ENCODE measurements around the gene CRYBG1.

The CRYBG1 gene

DNA sequence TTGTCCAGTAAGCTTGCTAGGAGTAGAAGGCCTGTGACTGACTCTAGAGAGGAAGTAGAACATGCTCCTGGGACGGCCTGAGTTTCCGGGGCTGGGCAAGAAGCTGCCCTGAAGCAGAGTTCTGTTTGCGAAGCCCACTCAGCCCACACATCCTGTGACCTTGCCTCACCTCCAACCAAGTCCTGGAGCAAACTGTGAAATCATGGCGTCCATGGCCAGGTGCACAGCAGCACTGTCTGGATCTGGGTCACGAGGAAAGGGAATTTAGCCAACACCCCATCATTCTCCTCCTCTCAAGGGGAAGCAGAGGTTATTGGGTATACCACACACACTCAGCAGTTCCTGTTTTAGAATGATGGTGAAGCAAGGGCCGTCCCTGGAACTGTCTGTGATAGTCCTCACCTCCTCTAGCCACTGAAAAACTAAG is 87.5 kb downstream of the CRYBG1 start:
- Mint-ChIP-seq H3K27me3 (peaks cover 3% of the 10 kb centered on the region), H3K9me3 (no peaks in the 10 kb centered on the region), H3K4me3 (no peak overlapping the region), H3K36me3 (ENCODE audit: low read depth) (no peaks in the 10 kb centered on the region), H3K4me1 (ENCODE audit: low read depth) (peaks cover 36% of the 10 kb centered on the region), H3K27ac (peak overlapping the region; percentile 93)
- intact Hi-C loops (cut with micrococcal nuclease), result loop anchor here (2.0 to 10.0 kb wide), 4 partner anchors 65 to 667 kb away; partner anchors contain the start of gene BEND3

DNA sequence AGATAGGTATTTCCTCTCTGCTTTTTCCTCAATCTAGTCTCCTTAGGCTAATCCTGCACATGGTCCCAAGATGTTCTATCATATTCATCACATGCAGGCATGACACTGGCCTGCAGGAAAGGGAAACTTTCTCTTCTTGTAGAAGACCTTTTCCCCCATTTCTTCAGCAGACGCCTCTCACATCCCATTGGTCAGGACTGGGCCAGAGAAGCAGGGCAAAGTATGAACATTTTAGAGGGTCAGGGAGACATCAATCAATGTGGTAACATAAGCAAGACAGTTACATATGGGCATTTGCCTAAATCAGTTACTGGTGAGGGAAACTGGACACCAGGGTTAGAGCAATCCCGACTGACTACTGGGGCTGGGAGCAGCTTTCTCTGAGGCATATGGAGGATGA is 90.1 kb downstream of the CRYBG1 start:
- intact Hi-C loops (cut with micrococcal nuclease), result no loop called here
- Mint-ChIP-seq H3K27me3 (no peaks in the 10 kb centered on the region), H3K9me3 (no peaks in the 10 kb centered on the region), H3K27ac (peak overlapping the region; percentile 64), H3K4me1 (ENCODE audit: low read depth) (peaks cover 44% of the 10 kb centered on the region), H3K4me3 (no peak overlapping the region), H3K36me3 (ENCODE audit: low read depth) (no peaks in the 10 kb centered on the region)

DNA sequence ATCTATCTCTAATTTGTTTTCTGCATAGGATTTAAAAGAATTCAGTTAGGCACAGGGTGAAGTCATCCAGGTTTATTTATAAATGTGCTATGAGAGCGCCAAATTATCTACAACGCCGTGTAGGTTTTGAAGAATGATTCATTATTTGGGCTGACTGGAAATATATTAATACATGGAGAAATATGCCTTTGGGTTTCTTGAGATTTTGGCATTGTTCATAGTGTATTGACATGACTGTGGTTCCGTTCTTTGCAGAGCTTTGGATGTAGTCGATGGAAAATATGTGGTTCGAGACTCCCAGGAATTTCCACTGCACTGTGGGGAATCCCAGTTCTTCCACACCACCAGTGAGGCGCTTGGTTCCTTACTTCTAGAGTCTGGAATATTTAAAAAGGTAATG is 90.9 kb downstream of the CRYBG1 start:
- Mint-ChIP-seq H3K27me3 (no peaks in the 10 kb centered on the region), H3K9me3 (no peaks in the 10 kb centered on the region), H3K36me3 (ENCODE audit: low read depth) (no peaks in the 10 kb centered on the region), H3K4me1 (ENCODE audit: low read depth) (peaks cover 48% of the 10 kb centered on the region), H3K4me3 (no peak overlapping the region), H3K27ac (peak overlapping the region; percentile 64)
- intact Hi-C loops (cut with micrococcal nuclease), result no loop called here

DNA sequence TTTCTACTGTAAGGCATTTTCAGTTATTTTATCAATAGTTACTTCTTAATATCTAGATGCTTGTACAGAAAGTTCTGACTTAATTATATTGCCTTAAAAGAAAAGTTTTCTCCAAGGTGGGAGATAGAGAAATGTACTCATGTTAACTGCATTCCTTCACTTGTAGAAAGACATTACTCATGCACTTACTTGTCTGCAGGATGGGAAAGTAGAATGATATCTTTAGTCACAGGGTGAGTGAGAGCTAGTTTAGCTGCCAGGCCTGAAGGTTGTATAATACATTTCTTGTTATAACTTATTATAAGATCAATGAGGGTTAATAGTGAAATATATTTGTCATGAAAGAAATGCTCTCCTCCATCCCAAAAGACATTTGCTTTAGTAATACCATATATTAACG is 92.1 kb downstream of the CRYBG1 start:
- Mint-ChIP-seq H3K27me3 (no peaks in the 10 kb centered on the region), H3K36me3 (ENCODE audit: low read depth) (no peaks in the 10 kb centered on the region), H3K9me3 (no peaks in the 10 kb centered on the region), H3K4me3 (no peak overlapping the region), H3K27ac (no peak overlapping the region), H3K4me1 (ENCODE audit: low read depth) (peaks cover 50% of the 10 kb centered on the region)
- intact Hi-C loops (cut with micrococcal nuclease), result no loop called here

DNA sequence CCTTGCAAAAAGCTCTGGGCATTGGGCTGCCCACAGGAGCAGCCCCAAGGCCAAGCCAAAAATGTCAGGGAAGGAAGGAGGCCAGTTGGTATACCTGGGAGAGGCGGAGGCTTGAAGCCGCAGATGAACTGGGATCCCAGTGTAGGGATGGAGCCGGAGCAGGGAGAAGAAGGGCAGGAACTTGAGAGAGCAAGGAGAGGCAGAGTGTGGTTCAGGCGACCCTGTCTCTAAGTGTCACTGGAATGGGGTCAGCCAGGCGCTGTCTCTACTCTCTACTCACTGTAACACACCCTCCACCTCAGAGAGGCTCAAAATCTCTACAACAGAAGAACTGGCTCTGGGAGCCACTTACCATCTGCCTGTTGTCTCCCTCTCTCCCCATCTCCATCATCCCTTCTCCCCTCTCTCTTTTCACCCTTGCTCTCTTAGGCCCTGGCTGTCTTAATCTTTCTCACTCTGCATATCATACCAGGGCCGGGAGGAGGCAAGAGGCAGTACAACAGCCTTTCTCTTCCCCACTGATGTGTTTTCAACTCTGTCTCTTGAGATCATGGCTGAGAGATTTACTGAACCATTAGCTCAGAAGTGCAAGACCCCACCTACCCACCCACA is 93.3 kb downstream of the CRYBG1 start:
- no peaks in the 10 kb centered on the region for H3K9me3 Mint-ChIP-seq
- no peak overlapping the region for H3K4me3 Mint-ChIP-seq
- intact Hi-C loops (cut with micrococcal nuclease), result no loop called here
- H3K4me1 Mint-ChIP-seq (ENCODE audit: low read depth), result peaks cover 39% of the 10 kb centered on the region
- no peaks in the 10 kb centered on the region for H3K27me3 Mint-ChIP-seq
- no peaks in the 10 kb centered on the region for H3K36me3 Mint-ChIP-seq (ENCODE audit: low read depth)
- H3K27ac Mint-ChIP-seq, result peak overlapping the region; percentile 68

DNA sequence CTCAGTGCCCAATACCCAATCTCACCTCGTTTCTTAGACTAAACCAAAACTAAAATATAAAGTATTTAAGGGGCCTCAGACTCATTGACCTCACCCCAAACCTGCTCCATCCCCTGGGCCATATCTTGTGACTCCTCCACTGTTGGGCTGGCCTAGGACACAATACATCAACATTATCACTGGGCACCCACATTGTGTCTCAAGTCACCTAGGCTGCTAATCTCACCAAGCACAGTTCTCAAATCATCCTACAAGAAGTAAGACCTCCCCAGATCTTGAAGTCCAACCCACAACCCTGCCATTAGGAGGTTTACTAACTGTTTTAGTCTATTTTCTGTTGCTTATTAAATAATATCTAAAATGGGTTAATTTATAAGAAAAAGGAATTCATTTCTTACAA is 96.2 kb downstream of the CRYBG1 start:
- Mint-ChIP-seq H3K36me3 (ENCODE audit: low read depth) (no peaks in the 10 kb centered on the region), H3K9me3 (no peaks in the 10 kb centered on the region), H3K27ac (no peak overlapping the region), H3K4me1 (ENCODE audit: low read depth) (peaks cover 22% of the 10 kb centered on the region), H3K27me3 (no peaks in the 10 kb centered on the region), H3K4me3 (no peak overlapping the region)
- intact Hi-C loops (cut with micrococcal nuclease), result no loop called here

DNA sequence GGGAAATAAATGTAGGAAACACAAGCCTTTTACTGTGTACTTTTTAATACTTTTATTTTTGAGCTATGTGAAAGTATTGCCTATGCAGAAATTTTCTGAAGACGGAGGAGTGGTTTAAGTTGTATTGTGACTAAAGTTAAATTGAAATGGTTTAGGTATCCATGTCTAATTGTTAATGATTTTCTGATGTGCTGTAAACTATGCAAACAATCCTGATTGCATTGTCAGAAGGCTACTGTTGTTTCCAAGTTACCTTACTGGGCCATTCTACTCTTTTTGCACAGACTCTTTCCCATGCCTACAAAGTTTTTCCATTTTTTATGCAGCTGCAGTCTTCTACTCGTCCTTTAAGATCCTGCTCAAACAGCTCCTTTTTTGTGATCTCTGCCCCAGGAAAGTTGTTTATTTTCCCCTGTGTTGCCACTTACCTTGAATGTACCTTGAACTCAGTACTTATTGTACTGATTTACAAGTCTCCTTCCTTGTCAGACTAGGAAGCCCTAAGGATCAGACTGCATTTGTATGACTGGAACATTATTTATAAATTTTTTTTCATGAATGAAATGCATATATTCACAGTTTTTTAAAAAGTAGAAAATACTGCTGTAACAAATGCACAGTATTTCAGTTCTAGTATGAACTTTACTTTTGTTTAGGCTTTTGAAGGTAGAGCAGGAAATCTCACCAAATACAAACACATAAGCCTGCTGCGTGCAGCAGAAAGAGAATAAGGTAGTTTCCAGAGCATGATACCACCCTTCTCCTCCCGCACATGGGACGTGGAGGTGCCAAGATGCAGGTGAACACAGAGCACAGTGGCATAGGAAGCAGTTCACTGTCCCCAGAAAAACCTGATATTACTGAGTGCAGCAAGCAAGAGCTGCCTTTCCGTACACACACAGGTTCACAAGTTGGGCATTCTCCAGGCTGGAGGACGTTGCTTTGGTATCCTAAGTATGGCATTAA is 97.8 kb downstream of the CRYBG1 start:
- Mint-ChIP-seq H3K36me3 (ENCODE audit: low read depth) (no peaks in the 10 kb centered on the region), H3K27ac (no peak overlapping the region), H3K9me3 (no peaks in the 10 kb centered on the region), H3K27me3 (no peaks in the 10 kb centered on the region), H3K4me3 (no peak overlapping the region), H3K4me1 (ENCODE audit: low read depth) (peaks cover 22% of the 10 kb centered on the region)
- intact Hi-C loops (cut with micrococcal nuclease), result no loop called here

DNA sequence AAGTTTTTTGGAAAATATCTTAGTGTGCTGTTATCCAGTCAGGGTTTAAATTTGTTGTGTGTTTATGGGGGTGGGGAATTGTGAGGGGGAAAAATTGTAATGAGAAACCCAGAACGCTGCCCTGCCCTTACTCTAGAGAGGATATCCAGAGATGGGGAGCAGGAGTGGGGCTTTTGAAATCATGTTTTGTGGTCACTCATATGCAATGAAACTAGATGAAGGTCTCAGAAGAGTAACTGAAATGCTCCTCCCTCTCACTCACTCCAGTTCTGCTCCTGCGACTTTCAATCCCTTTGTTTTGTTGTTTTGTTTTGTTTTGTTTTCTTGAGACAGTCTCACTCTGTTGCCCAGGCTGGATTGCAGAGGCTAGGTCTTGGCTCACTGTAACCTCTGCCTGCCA is 100.0 kb downstream of the CRYBG1 start:
- peaks cover 20% of the 10 kb centered on the region for H3K4me1 Mint-ChIP-seq (ENCODE audit: low read depth)
- H3K9me3 Mint-ChIP-seq, result no peaks in the 10 kb centered on the region
- no peak overlapping the region for H3K4me3 Mint-ChIP-seq
- no peak overlapping the region for H3K27ac Mint-ChIP-seq
- H3K27me3 Mint-ChIP-seq, result no peaks in the 10 kb centered on the region
- intact Hi-C loops (cut with micrococcal nuclease), result no loop called here
- no peaks in the 10 kb centered on the region for H3K36me3 Mint-ChIP-seq (ENCODE audit: low read depth)

DNA sequence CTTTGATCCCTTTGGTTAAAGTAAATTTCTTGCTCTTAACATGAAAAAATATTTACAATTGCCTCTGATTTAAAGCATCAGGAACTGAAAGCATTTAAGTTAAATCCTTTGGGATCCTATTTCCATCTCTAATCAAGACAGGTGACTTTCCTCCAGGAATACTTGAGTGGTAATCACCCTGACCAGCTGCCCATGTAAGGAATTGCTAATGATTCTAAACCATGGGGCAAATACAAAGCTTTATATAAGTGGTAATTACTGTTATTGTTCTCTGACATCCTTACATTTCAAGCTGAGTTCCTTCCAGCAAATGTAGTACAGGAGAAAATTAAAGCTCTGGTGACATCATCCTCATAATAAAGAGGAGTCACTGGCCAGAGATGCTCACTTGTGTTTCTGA is 100.6 kb downstream of the CRYBG1 start:
- Mint-ChIP-seq H3K9me3 (no peaks in the 10 kb centered on the region), H3K27me3 (no peaks in the 10 kb centered on the region), H3K4me1 (ENCODE audit: low read depth) (peaks cover 17% of the 10 kb centered on the region), H3K27ac (no peak overlapping the region), H3K4me3 (no peak overlapping the region), H3K36me3 (ENCODE audit: low read depth) (no peaks in the 10 kb centered on the region)
- intact Hi-C loops (cut with micrococcal nuclease), result no loop called here

DNA sequence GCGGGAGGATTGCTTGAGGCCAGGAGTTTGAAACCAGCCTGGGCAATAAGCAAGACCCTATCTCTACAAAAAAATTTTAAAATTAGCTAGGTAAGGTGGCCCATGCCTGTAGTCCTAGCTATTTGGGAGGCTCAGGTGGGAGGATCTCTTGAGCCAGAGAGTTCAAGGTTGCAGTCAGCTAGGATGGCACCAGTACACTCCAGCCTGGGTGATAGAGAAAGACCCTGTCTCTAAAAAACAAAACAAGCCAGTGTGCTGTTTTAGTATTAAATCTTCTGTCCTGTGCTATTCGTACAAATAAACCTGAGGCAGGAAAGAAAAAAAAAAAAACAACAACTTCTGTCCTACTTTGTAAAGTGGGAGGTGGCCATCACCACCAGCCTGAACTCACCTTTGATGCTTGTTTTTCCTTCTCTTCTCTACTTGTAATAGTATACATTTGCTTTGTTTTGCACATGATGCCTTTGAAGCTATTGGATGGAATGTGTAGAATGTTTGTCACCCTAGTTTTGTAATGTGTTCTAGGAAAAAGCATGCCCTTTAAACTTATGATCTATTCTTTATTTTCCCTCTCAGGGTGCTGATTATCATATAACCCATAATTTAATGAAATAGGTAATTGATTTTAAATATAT is 102.5 kb downstream of the CRYBG1 start:
- no peak overlapping the region for H3K27ac Mint-ChIP-seq
- peaks cover 16% of the 10 kb centered on the region for H3K4me1 Mint-ChIP-seq (ENCODE audit: low read depth)
- no peaks in the 10 kb centered on the region for H3K36me3 Mint-ChIP-seq (ENCODE audit: low read depth)
- no peaks in the 10 kb centered on the region for H3K9me3 Mint-ChIP-seq
- H3K4me3 Mint-ChIP-seq, result no peak overlapping the region
- H3K27me3 Mint-ChIP-seq, result no peaks in the 10 kb centered on the region
- intact Hi-C loops (cut with micrococcal nuclease), result no loop called here

DNA sequence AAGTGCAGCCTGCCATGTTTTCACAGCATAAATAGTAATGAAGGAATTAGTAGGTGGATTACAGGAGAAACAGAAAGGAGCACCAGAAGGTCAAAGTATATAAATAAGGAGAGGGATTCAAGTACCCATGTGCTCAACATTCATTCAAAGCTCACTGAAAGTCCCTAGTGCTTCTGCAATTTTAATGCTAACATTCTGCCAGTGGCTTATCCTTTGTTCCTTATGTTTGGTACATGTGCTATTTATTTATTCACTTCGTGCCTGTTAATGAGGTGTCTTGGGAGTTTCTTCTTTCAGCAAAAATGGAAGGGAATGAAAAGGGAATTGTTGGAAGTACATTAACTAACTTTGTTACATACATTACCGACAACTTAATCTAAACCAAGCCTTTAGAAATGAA is 105.7 kb downstream of the CRYBG1 start:
- Mint-ChIP-seq H3K27me3 (no peaks in the 10 kb centered on the region), H3K9me3 (no peaks in the 10 kb centered on the region), H3K36me3 (ENCODE audit: low read depth) (no peaks in the 10 kb centered on the region), H3K4me3 (no peak overlapping the region), H3K4me1 (ENCODE audit: low read depth) (peaks cover 12% of the 10 kb centered on the region), H3K27ac (no peak overlapping the region)
- intact Hi-C loops (cut with micrococcal nuclease), result no loop called here

DNA sequence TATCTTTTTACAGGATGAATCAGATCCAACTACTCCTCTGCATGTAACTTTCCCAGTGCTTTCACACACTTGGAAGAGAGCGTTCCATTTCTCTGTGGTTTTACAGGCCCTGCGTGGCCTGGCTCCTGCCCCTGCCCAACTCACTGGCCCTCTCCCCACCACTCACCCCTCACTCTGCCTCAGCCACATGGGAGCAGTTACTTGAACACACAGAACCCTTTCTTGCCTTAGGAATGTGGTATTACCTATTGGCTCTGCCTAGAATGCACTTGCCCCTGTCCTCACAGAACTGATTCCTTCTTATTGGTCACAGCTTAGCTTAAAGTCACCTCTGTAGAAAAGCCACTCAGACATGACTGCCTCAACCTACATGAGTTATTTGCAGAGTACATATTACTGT is 108.4 kb downstream of the CRYBG1 start:
- Mint-ChIP-seq H3K4me3 (no peak overlapping the region), H3K27ac (no peak overlapping the region), H3K36me3 (ENCODE audit: low read depth) (no peaks in the 10 kb centered on the region), H3K4me1 (ENCODE audit: low read depth) (peaks cover 12% of the 10 kb centered on the region), H3K27me3 (no peaks in the 10 kb centered on the region), H3K9me3 (no peaks in the 10 kb centered on the region)
- intact Hi-C loops (cut with micrococcal nuclease), result no loop called here

DNA sequence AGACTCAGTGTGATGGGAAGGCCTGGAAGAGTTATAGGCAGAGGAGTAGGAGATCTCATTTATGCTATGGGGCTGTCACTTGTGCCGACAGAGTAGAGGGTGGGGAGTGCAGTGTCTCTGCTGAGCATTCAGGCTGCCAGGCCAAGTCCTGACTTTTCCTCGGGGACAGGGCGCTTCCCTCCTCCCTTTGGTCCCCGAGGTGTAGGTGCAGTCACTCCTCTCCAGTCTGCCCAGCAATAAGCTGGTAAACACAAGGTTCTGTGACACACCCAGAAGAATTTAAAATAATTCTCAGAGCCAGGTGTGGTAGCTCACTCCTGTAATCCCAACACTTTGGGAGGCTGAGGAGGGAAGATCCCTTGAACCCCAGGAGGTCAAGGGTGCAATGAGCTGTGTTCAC is 109.4 kb downstream of the CRYBG1 start:
- no peaks in the 10 kb centered on the region for H3K9me3 Mint-ChIP-seq
- H3K4me1 Mint-ChIP-seq (ENCODE audit: low read depth), result peaks cover 12% of the 10 kb centered on the region
- H3K4me3 Mint-ChIP-seq, result no peak overlapping the region
- intact Hi-C loops (cut with micrococcal nuclease), result no loop called here
- no peaks in the 10 kb centered on the region for H3K27me3 Mint-ChIP-seq
- H3K27ac Mint-ChIP-seq, result no peak overlapping the region
- no peaks in the 10 kb centered on the region for H3K36me3 Mint-ChIP-seq (ENCODE audit: low read depth)

DNA sequence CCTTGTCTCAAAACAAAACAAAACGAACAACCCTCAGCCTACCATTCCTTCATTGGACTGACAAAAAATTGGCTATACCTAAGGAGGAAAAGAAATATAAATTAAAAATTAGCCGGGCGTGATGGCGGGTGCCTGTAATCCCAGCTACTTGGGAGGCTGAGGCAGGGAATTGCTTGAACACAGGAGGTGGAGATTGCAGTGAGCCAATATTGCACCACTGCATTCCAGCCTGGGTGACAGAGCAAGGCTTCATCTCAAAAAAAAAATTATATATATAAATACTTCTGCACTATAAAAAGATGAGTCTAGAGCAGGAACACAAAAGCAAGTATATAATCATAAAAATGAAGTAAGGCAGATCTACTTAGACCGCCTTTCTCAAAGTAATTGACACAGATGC is 109.8 kb downstream of the CRYBG1 start:
- H3K4me1 Mint-ChIP-seq (ENCODE audit: low read depth), result peaks cover 9% of the 10 kb centered on the region
- intact Hi-C loops (cut with micrococcal nuclease), result no loop called here
- no peak overlapping the region for H3K4me3 Mint-ChIP-seq
- no peaks in the 10 kb centered on the region for H3K36me3 Mint-ChIP-seq (ENCODE audit: low read depth)
- no peaks in the 10 kb centered on the region for H3K9me3 Mint-ChIP-seq
- no peak overlapping the region for H3K27ac Mint-ChIP-seq
- H3K27me3 Mint-ChIP-seq, result no peaks in the 10 kb centered on the region
